NB4 (cell line): Measurements from ENCODE around the gene TMEM184B.

Experiments
- TF ChIP-seq, protein P1 (sequence below): IDR thresholded peaks from one replicate; pipeline ENCODE4 v1.5.1; 2012; ENCODE audit warnings: low read depth, low read length
- TF ChIP-seq, protein P2 (sequence below): IDR thresholded peaks from 2 replicates; pipeline ENCODE4 v1.6.1; 2011; ENCODE audit warnings: low read depth, low read length

DNA sequence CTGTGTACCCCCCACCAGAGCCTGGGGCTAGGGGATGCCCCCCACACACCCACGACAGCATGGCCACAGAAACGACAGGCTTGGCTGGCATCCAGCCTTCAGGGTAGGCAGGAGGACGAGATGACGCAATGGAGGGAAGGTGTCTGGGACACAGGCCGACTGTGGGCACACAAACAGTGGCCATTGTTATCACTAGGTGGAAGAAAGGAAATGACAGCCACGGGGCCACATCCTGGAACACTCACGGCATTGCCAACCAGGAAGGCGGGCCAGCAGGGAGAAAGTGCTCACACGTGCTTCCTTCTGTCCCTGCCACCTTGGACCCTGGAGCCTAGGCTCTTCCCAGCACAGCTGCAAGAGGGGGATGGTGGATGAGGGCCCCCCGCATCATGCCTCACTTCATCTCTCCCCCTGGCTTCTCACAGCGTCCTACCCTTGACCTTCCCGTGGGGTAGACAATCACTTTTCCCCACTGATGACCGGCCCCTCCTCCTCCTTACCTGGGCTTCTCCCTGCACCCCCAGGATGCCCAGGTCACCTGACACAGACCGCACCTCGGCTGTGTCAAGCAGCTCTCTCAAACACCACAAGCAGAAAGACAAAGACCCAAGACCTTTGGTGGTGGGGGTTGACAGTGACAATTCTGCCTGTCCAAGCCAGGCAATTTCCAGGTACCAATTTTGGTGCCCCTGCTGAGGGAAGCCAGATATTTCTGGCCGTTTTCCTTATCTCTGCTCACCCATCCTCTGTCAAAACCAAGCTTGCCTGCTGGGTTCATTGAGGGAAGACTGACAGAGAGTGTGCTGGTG lies 99.8 kb downstream of the TMEM184B start:
- TF ChIP-seq, protein P1, sequence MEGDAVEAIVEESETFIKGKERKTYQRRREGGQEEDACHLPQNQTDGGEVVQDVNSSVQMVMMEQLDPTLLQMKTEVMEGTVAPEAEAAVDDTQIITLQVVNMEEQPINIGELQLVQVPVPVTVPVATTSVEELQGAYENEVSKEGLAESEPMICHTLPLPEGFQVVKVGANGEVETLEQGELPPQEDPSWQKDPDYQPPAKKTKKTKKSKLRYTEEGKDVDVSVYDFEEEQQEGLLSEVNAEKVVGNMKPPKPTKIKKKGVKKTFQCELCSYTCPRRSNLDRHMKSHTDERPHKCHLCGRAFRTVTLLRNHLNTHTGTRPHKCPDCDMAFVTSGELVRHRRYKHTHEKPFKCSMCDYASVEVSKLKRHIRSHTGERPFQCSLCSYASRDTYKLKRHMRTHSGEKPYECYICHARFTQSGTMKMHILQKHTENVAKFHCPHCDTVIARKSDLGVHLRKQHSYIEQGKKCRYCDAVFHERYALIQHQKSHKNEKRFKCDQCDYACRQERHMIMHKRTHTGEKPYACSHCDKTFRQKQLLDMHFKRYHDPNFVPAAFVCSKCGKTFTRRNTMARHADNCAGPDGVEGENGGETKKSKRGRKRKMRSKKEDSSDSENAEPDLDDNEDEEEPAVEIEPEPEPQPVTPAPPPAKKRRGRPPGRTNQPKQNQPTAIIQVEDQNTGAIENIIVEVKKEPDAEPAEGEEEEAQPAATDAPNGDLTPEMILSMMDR: no peak
- TF ChIP-seq, protein P2, sequence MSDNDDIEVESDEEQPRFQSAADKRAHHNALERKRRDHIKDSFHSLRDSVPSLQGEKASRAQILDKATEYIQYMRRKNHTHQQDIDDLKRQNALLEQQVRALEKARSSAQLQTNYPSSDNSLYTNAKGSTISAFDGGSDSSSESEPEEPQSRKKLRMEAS: no peak
